ENCODE results near the gene PFN1. TPM values are rescaled to one million over a fixed set of nuclear protein-coding genes. Genes with fewer than 3 reads are reported as not detected.

PFN1 gene
- total and polyA plus RNA-seq, 10 of the 15 experiments (the other 5 are each of a cell fraction or from before 2014, with no cell fraction given): 154 to 3,892 (median 1,918) TPM

- BruUV-seq (replicated peaks): TSS peak; percentile 60
- WGBS (ENCODE audit: insufficient coverage, insufficient replicate concordance, low lambda C conversion rate, missing lambda C conversion rate): under 1% methylated on average over 42 of the region's 52 CpGs
Measured at GRCh38 chr17:4950075-4950745, 1.9 kb upstream of the PFN1 start.

More at GRCh38 chr17:4950075-4950745, 1.9 kb upstream of the PFN1 start:
- Histone ChIP-seq H2AFZ (ENCODE audit: control insufficient read depth, low read depth, low read length) (peak overlapping the region; percentile 72), H3K27me3 (replicated peaks in 1 of 2; ENCODE audit: control insufficient read depth in 2 of 2, insufficient read depth in 2 of 2, low read length in 1 of 2) (no peaks in the 10 kb centered on the region), H3K9ac (ENCODE audit: control insufficient read depth, insufficient read depth, low read length) (peak overlapping the region; percentile 97), H3K36me3 (ENCODE audit: control insufficient read depth in 2 of 2, insufficient read depth in 2 of 2, low read length in 1 of 2) (peaks cover 10 to 12% of the 10 kb centered on the region in 2 experiments), H3K9me3 (replicated peaks; ENCODE audit: control insufficient read depth, insufficient read depth, low read length) (no peaks in the 10 kb centered on the region), H4K20me1 (ENCODE audit: control insufficient read depth, insufficient read depth) (peaks cover 5% of the 10 kb centered on the region; the same call in 1 of the 2 replicates), H3K4me3 (peak overlapping the region; percentile 72), H3K4me2 (ENCODE audit: control insufficient read depth, insufficient read depth) (peak overlapping the region; percentile 93), H3K4me1 (ENCODE audit: control insufficient read depth, insufficient read depth, low read length) (peaks cover 20% of the 10 kb centered on the region), H3K79me2 (ENCODE audit: control insufficient read depth, insufficient read depth, low read length) (peaks cover 46% of the 10 kb centered on the region), H3K27ac (ENCODE audit: control insufficient read depth, insufficient read depth) (peak overlapping the region; percentile 85)
- ChIA-PET POLR2A (interaction anchor here (1.0 to 17.5 kb wide), 4 partner anchors 10 to 15 kb away, joined by 3 to 272 read pairs (median 6); partner anchors contain the start of genes RNF167, SLC25A11 and SPAG7), SMC1A (ENCODE audit: uncharacterized antibody, unreplicated experiment) (interaction anchor here (3.2 kb wide), 1 partner anchor 16 kb away, joined by 24 read pairs; the partner anchor contains the start of gene SPAG7), RAD21 (ENCODE audit: unreplicated experiment) (interaction anchor here (2.0 to 9.8 kb wide), 2 partner anchors 10 to 15 kb away, joined by 7 to 73 read pairs; partner anchors contain the start of genes RNF167, SLC25A11 and SPAG7), CTCF (interaction anchor here (1.6 to 3.4 kb wide), 5 partner anchors 11 to 112 kb away, joined by 4 to 23 read pairs (median 8); partner anchors contain the start of genes RNF167, SLC25A11 and SPAG7)
- TF ChIP-seq BCL11A (IDR thresholded peaks at IDR 0.05; ENCODE audit: low read depth, low read length) (0 out of 2 replicates have a peak, but pooled peaks have one; percentile 22), LARP7 (IDR thresholded peaks at IDR 0.05) (0 out of 2 replicates have a peak, but pooled peaks have one; percentile 48), NKRF (conservative IDR thresholded peaks at IDR 0.05) (peak; percentile 25; the same call in 1 of the 2 replicates), POLR2AphosphoS5 (IDR thresholded peaks at IDR 0.05; ENCODE audit: low read length) (peak; percentile 72), CREM (IDR thresholded peaks at IDR 0.05; ENCODE audit: low read depth) (no peak), STAT1 (conservative IDR thresholded peaks at IDR 0.05) (0 out of 2 replicates have a peak, but pooled peaks have one; percentile 38), POLR2A (IDR thresholded peaks at IDR 0.05; ENCODE audit: low read depth, low read length) (peak; percentile 66), DPF2 (IDR thresholded peaks at IDR 0.05) (0 out of 2 replicates have a peak, but pooled peaks have one; percentile 19), POU2F2 (IDR thresholded peaks at IDR 0.05; ENCODE audit: borderline replicate concordance, low read depth, low read length) (0 out of 3 replicates have a peak, but pooled peaks have one; percentile 7), BACH1 (IDR thresholded peaks at IDR 0.05; ENCODE audit: borderline replicate concordance) (peak; percentile 37; the same call in 1 of the 2 replicates), CREB1 (IDR thresholded peaks at IDR 0.05; ENCODE audit: low read depth) (no peak), MLLT1 (IDR thresholded peaks at IDR 0.05) (0 out of 2 replicates have a peak, but pooled peaks have one; percentile 22), NR2F1 (conservative IDR thresholded peaks at IDR 0.05) (no peak)
- no peak for FAIRE-seq
- no peak for DNase-seq (ENCODE audit: low read depth, low spot score)
- intact Hi-C loops (cut with micrococcal nuclease; ENCODE audit: unreplicated experiment): no loop called here
- in situ Hi-C loops (cut with MboI): no loop called here
- ATAC-seq: peak; percentile 19

Data from GM12878 (cell line).